GM12875 (cell line): ENCODE measurements around the gene RERE.

Experiments used
- H3K4me3 ChIP-seq: one replicate; pipeline ENCODE4 v1.5.1; 2011; ENCODE audit warnings: low read depth, low read length, control low read depth
- CTCF ChIP-seq: IDR thresholded peaks from 2 replicates; pipeline ENCODE4 v1.5.1; 2011; ENCODE audit warnings: low read depth, mild to moderate bottlenecking, control low read depth, inconsistent platforms, low read length, moderate library complexity, borderline replicate concordance; ENCODE audit not compliant: insufficient read depth

Gene RERE

GRCh38 chr1:8677782-8678181, 139.7 kb downstream of the RERE start:
- no peak for TF ChIP-seq CTCF

GRCh38 chr1:8676813-8677212, 140.6 kb downstream of the RERE start:
- no peak overlapping the region for H3K4me3 ChIP-seq
- no peak for TF ChIP-seq CTCF

More at GRCh38 chr1:8677782-8678181, 139.7 kb downstream of the RERE start:
- no peak overlapping the region for H3K4me3 ChIP-seq

- H3K4me3 ChIP-seq = no peak overlapping the region
- TF ChIP-seq CTCF = no peak
Measured at GRCh38 chr1:8676072-8676471, 141.4 kb downstream of the RERE start.

GRCh38 chr1:8674912-8675311, 142.5 kb downstream of the RERE start:
- H3K4me3 ChIP-seq = no peak overlapping the region
- TF ChIP-seq CTCF = no peak

- no peak overlapping the region for H3K4me3 ChIP-seq
- TF ChIP-seq CTCF = no peak
Measured at GRCh38 chr1:8674481-8674880, 143.0 kb downstream of the RERE start.

GRCh38 chr1:8671306-8671917, 146.0 kb downstream of the RERE start:
- TF ChIP-seq CTCF = peak; percentile 70
- no peak overlapping the region for H3K4me3 ChIP-seq

GRCh38 chr1:8670371-8670818, 147.0 kb downstream of the RERE start:
- no peak overlapping the region for H3K4me3 ChIP-seq
- TF ChIP-seq CTCF = no peak
